HEK293 (cell line): ENCODE data around the gene VILL.

Experiments used
- CTCF ChIA-PET: fragments of 350-600 bp; formaldehyde crosslinking; extraction: SDS; loops from one replicate; lab custom pipeline; 2021; ENCODE audit warnings: antibody characterized with exemption; lab: Yijun Ruan, JAX
- POLR2A ChIA-PET: fragments of 300-600 bp; formaldehyde crosslinking; extraction: SDS; loops from one replicate; lab custom pipeline; 2020; ENCODE audit warnings: antibody characterized with exemption, inconsistent platforms; lab: Yijun Ruan, JAX
- H3K27ac ChIP-seq: fragments of 200-500 bp; sonication (Bioruptor generic); 2 replicates; pipeline ENCODE4 v1.5.1; 2014; ENCODE audit warnings: low read depth, low read length, control low read depth, inconsistent platforms; ENCODE audit errors: extremely low read depth
- H3K36me3 ChIP-seq, 2 experiments: fragments of 200-500 bp in 1 of 2; sonication (Bioruptor generic) in 1 of 2; 1 replicate in 1 of 2; 2 replicates in 1 of 2; pipeline ENCODE4 v1.5.1; 2014 to 2017; ENCODE audit warnings: inconsistent platforms in 2 of 2, low read length in 2 of 2; ENCODE audit not compliant: control insufficient read depth in 2 of 2, insufficient read depth in 1 of 2
- H3K4me1 ChIP-seq: fragments of 200-500 bp; sonication (Bioruptor generic); 2 replicates; pipeline ENCODE4 v1.5.1; 2014; ENCODE audit warnings: mild to moderate bottlenecking, low read length, inconsistent platforms; ENCODE audit not compliant: control insufficient read depth, insufficient read depth
- H3K4me3 ChIP-seq: 2 replicates; pipeline ENCODE4 v1.5.1; 2011; ENCODE audit warnings: low read depth, mild to moderate bottlenecking, control low read depth, low read length, moderate library complexity
- H3K9me3 ChIP-seq: fragments of 200-500 bp; sonication (Bioruptor generic); 2 replicates; pipeline ENCODE4 v1.5.1; 2014; ENCODE audit warnings: low read depth, low read length, inconsistent platforms; ENCODE audit not compliant: control insufficient read depth, insufficient read depth
- CTCF ChIP-seq: fragments of 450-650 bp; formaldehyde crosslinking; IDR thresholded peaks from 2 replicates; pipeline ENCODE4 v1.5.1; 2016; ENCODE audit warnings: missing biosample characterization, missing genetic modification characterization
- KLF9 ChIP-seq: fragments of 450-650 bp; formaldehyde crosslinking; IDR thresholded peaks from 2 replicates; pipeline ENCODE4 v1.5.1; 2016; ENCODE audit warnings: missing biosample characterization, missing genetic modification characterization, low read depth
- MYNN ChIP-seq: fragments of 450-650 bp; formaldehyde crosslinking; IDR thresholded peaks from 2 replicates; pipeline ENCODE4 v1.5.1; 2016; ENCODE audit warnings: missing biosample characterization, missing genetic modification characterization, borderline replicate concordance
- PRDM1 ChIP-seq: fragments of 450-650 bp; formaldehyde crosslinking; IDR thresholded peaks from 2 replicates; pipeline ENCODE4; 2016; ENCODE audit warnings: missing biosample characterization, missing genetic modification characterization
- ZBTB7A ChIP-seq: fragments of 450-650 bp; formaldehyde crosslinking; IDR thresholded peaks from 2 replicates; pipeline ENCODE4 v1.5.1; 2016; ENCODE audit warnings: low read depth, missing biosample characterization, missing genetic modification characterization
- ZNF10 ChIP-seq: fragments of 450-650 bp; formaldehyde crosslinking; IDR thresholded peaks from 2 replicates; pipeline ENCODE4 v1.5.1; 2017; ENCODE audit warnings: missing biosample characterization, missing genetic modification characterization
- ZNF132 ChIP-seq: fragments of 450-650 bp; formaldehyde crosslinking; IDR thresholded peaks from 2 replicates; pipeline ENCODE4 v1.5.1; 2017; ENCODE audit warnings: missing biosample characterization, missing genetic modification characterization, borderline replicate concordance
- ZNF155 ChIP-seq: fragments of 450-650 bp; formaldehyde crosslinking; IDR thresholded peaks from 2 replicates; pipeline ENCODE4 v1.5.1; 2016; ENCODE audit warnings: missing biosample characterization, missing genetic modification characterization
- ZNF16 ChIP-seq: fragments of 450-650 bp; formaldehyde crosslinking; IDR thresholded peaks from 2 replicates; pipeline ENCODE4 v1.5.1; 2016; ENCODE audit warnings: low read depth, missing biosample characterization, missing genetic modification characterization
- ZNF274 ChIP-seq, 2 experiments: fragments of 200-500 bp in 1 of 2; fragments of 450-650 bp in 1 of 2; sonication (Bioruptor generic) in 1 of 2; formaldehyde crosslinking in 1 of 2; IDR thresholded peaks; 2 replicates each; pipeline versions ENCODE4 v1.5.1 to v1.6.1; 2014 to 2016; ENCODE audit warnings: borderline replicate concordance in 1 of 2, inconsistent platforms in 1 of 2, low read length in 1 of 2, missing biosample characterization in 1 of 2, missing genetic modification characterization in 1 of 2
- ZNF416 ChIP-seq: fragments of 450-650 bp; formaldehyde crosslinking; IDR thresholded peaks from 2 replicates; pipeline ENCODE4 v1.5.1; 2016; ENCODE audit warnings: missing biosample characterization, missing genetic modification characterization
- ZNF433 ChIP-seq: fragments of 450-650 bp; formaldehyde crosslinking; IDR thresholded peaks from 2 replicates; pipeline ENCODE4 v1.5.1; 2016; ENCODE audit warnings: missing biosample characterization, missing genetic modification characterization, low read depth
- ZNF449 ChIP-seq: fragments of 450-650 bp; formaldehyde crosslinking; IDR thresholded peaks from 2 replicates; pipeline ENCODE4 v1.5.1; 2017; ENCODE audit warnings: missing biosample characterization, mild to moderate bottlenecking, missing genetic modification characterization, moderate library complexity
- ZNF473 ChIP-seq: fragments of 450-650 bp; formaldehyde crosslinking; IDR thresholded peaks from 2 replicates; pipeline ENCODE4 v1.5.1; 2017; ENCODE audit warnings: missing biosample characterization, missing genetic modification characterization
- ZNF513 ChIP-seq: fragments of 450-650 bp; IDR thresholded peaks from 2 replicates; pipeline ENCODE4 v1.5.1; 2018; ENCODE audit warnings: missing biosample characterization, missing genetic modification characterization
- ZNF555 ChIP-seq: fragments of 450-650 bp; formaldehyde crosslinking; conservative IDR thresholded peaks from 2 replicates; pipeline ENCODE4 v1.5.1; 2017; ENCODE audit warnings: missing biosample characterization, mild to moderate bottlenecking, missing genetic modification characterization, inconsistent platforms
- ZNF560 ChIP-seq: fragments of 450-650 bp; formaldehyde crosslinking; IDR thresholded peaks from 2 replicates; pipeline ENCODE4 v1.5.1; 2017; ENCODE audit warnings: missing biosample characterization, missing genetic modification characterization, borderline replicate concordance
- ZNF792 ChIP-seq: fragments of 450-650 bp; formaldehyde crosslinking; IDR thresholded peaks from 2 replicates; pipeline ENCODE4 v1.5.1; 2016; ENCODE audit warnings: missing biosample characterization, missing genetic modification characterization
- ZNF830 ChIP-seq: fragments of 450-650 bp; IDR thresholded peaks from 2 replicates; pipeline ENCODE4 v1.5.0; 2018; ENCODE audit warnings: missing biosample characterization, missing genetic modification characterization, low read depth, mild to moderate bottlenecking, moderate library complexity
- TF ChIP-seq, protein P1 (sequence below): fragments of 450-650 bp; formaldehyde crosslinking; IDR thresholded peaks from 2 replicates; pipeline ENCODE4 v1.5.1; 2016; ENCODE audit warnings: missing biosample characterization, missing genetic modification characterization
- TF ChIP-seq, protein P2 (sequence below): fragments of 450-650 bp; formaldehyde crosslinking; IDR thresholded peaks from 2 replicates; pipeline ENCODE4 v1.5.1; 2016; ENCODE audit warnings: missing biosample characterization, missing genetic modification characterization

VILL gene

DNA sequence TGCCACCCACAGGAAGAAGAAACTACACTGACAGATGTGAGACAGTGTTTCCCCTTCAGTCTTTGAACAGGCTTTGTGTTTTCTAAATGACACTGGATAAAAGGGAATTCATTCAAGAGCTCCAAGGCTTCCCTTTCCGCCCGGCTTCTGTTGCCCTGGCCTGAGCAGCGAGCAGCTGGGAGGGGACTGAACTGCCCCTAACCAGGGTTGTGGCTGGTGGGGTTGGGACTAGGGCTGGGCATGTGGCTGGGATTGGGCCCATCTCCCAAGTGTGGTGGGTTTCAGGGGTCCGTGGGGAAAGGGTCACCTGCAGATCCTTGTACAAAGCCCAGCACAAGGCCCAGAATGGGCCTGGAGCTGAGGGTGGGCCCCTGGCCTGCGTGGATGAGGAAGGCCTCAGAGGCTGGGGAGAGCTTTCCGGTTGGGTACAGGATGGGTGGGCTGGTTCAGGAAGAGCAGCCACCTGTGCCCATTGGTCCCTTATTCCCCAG, 10.4 kb downstream of the VILL start:
- POLR2A ChIA-PET = no interaction called here

GRCh38 chr3:38001456-38002081, 11.0 kb downstream of the VILL start:
- no peak overlapping the region for H3K4me3 ChIP-seq
- H3K36me3 ChIP-seq = peaks cover 0 to 9% of the 10 kb centered on the region in 2 experiments; a peak in 1 of 3 replicates
- H3K9me3 ChIP-seq = no peaks in the 10 kb centered on the region
- H3K4me1 ChIP-seq = no peaks in the 10 kb centered on the region
- ChIA-PET POLR2A (no interaction called here), CTCF (interaction anchor here (0.6 to 2.4 kb wide), 5 partner anchors 9 to 872 kb away, joined by 3 to 14 read pairs (median 4); no protein-coding TSS in a partner anchor)
- H3K27ac ChIP-seq = no peak overlapping the region
- TF ChIP-seq CTCF (tag by site-specific recombination) (peak; percentile 60), ZNF433 (no peak), ZNF473 (no peak)

More for the DNA sequence above, 10.4 kb downstream of the VILL start:
- H3K4me3 ChIP-seq = no peak overlapping the region
- no peak for TF ChIP-seq ZNF274 (IDR thresholded peaks at IDR 0.05; ENCODE audit: low read length)
- no peak for TF ChIP-seq ZNF274 (tag by site-specific recombination; IDR thresholded peaks at IDR 0.05; ENCODE audit: borderline replicate concordance)
- TF ChIP-seq ZNF513 (tag by site-specific recombination) = no peak
- TF ChIP-seq ZNF132 = no peak
- TF ChIP-seq ZNF560 (tag by site-specific recombination) = no peak
- TF ChIP-seq ZNF16 = no peak
- TF ChIP-seq ZNF830 (tag by site-specific recombination) = no peak
- TF ChIP-seq ZNF792 (tag by site-specific recombination) = no peak
- TF ChIP-seq ZNF555 (tag by site-specific recombination) = no peak
- H3K27ac ChIP-seq = no peak overlapping the region
- H3K4me1 ChIP-seq = no peaks in the 10 kb centered on the region
- CTCF ChIA-PET = interaction anchor here (1.5 to 2.4 kb wide), 3 partner anchors 9 to 146 kb away, joined by 4 to 14 read pairs (median 13); no protein-coding TSS in a partner anchor
- H3K36me3 ChIP-seq = peaks cover 0 to 9% of the 10 kb centered on the region in 2 experiments; a peak in 1 of 3 replicates
- H3K9me3 ChIP-seq = no peaks in the 10 kb centered on the region

DNA sequence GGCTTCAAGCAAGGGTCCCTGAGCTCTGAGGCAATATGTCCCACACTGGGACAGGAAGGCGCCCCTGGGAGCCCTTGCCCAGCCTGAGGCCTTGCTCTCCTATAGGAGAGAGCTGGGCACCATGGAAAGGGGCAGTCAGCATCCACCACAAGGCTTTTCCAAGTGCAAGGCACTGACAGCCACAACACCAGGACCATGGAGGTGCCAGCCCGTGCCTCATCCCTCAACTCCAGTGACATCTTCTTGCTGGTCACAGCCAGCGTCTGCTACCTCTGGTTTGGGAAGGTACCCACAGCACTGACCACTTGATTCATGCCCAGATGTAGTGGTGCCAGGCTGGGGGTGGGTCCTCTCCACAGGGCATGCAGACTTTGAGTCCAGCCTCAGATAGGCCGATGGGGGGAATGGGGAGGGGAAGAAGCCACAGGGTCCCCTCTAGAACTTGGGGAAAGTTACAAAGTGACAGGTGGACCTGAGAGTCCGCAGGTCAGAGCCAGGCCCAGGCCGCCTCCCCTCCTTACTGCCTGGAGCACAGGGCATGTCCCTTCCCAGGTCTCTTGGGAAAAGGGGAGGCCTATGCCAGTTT, 11.8 kb downstream of the VILL start:
- ChIA-PET POLR2A (no interaction called here), CTCF (interaction anchor here (1.5 to 2.4 kb wide), 3 partner anchors 10 to 147 kb away, joined by 4 to 14 read pairs (median 13); no protein-coding TSS in a partner anchor)
- TF ChIP-seq ZNF155 (no peak), MYNN (tag by site-specific recombination) (no peak), KLF9 (no peak), ZNF10 (tag by site-specific recombination) (no peak), ZNF449 (tag by site-specific recombination) (no peak), ZNF416 (tag by site-specific recombination) (no peak), PRDM1 (tag by site-specific recombination) (no peak), ZBTB7A (tag by site-specific recombination) (no peak)
- TF ChIP-seq, protein P1, sequence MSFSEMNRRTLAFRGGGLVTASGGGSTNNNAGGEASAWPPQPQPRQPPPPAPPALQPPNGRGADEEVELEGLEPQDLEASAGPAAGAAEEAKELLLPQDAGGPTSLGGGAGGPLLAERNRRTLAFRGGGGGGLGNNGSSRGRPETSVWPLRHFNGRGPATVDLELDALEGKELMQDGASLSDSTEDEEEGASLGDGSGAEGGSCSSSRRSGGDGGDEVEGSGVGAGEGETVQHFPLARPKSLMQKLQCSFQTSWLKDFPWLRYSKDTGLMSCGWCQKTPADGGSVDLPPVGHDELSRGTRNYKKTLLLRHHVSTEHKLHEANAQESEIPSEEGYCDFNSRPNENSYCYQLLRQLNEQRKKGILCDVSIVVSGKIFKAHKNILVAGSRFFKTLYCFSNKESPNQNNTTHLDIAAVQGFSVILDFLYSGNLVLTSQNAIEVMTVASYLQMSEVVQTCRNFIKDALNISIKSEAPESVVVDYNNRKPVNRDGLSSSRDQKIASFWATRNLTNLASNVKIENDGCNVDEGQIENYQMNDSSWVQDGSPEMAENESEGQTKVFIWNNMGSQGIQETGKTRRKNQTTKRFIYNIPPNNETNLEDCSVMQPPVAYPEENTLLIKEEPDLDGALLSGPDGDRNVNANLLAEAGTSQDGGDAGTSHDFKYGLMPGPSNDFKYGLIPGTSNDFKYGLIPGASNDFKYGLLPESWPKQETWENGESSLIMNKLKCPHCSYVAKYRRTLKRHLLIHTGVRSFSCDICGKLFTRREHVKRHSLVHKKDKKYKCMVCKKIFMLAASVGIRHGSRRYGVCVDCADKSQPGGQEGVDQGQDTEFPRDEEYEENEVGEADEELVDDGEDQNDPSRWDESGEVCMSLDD (tag by site-specific recombination) = no peak
- TF ChIP-seq, protein P2, sequence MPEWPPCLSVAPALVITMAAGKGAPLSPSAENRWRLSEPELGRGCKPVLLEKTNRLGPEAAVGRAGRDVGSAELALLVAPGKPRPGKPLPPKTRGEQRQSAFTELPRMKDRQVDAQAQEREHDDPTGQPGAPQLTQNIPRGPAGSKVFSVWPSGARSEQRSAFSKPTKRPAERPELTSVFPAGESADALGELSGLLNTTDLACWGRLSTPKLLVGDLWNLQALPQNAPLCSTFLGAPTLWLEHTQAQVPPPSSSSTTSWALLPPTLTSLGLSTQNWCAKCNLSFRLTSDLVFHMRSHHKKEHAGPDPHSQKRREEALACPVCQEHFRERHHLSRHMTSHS (tag by site-specific recombination) = no peak
- H3K4me3 ChIP-seq = no peak overlapping the region
- H3K4me1 ChIP-seq = no peaks in the 10 kb centered on the region
- H3K27ac ChIP-seq = no peak overlapping the region
- H3K9me3 ChIP-seq = no peaks in the 10 kb centered on the region
- peaks cover 0 to 9% of the 10 kb centered on the region in 2 experiments; a peak in 1 of 3 replicates for H3K36me3 ChIP-seq
